ENCODE measurements around the gene CA12. TPM values are rescaled to one million over a fixed set of nuclear protein-coding genes. Genes with fewer than 3 reads are reported as not detected.

The CA12 gene
- polyA plus RNA-seq, 6 donors from 2014 or later, result not detected

GRCh38 chr15:63411866-63412265 lies 30.2 kb upstream of the CA12 start:
- Mint-ChIP-seq H3K27ac (no peak overlapping the region), H3K36me3 (no peaks in the 10 kb centered on the region), H3K4me1 (no peaks in the 10 kb centered on the region), H3K4me3 (no peak overlapping the region), H3K27me3 (peaks cover 0 to 8% (median 4%) of the 10 kb centered on the region in 3 donors), H3K9me3 (peaks cover 0 to 2% (median 0%) of the 10 kb centered on the region in 7 donors)
- no peak for ATAC-seq (ENCODE audit: low read depth in 2 of 2)
- DNase-seq, result no peak

GRCh38 chr15:63409179-63409578 lies 27.5 kb upstream of the CA12 start:
- Mint-ChIP-seq H3K27me3 (peaks cover 0 to 8% (median 6%) of the 10 kb centered on the region in 3 donors), H3K4me3 (no peak overlapping the region)

GRCh38 chr15:63408524-63408923 lies 26.9 kb upstream of the CA12 start:
- ATAC-seq (ENCODE audit: low read depth in 2 of 2) (no peak), DNase-seq (no peak)
- H3K9me3 Mint-ChIP-seq, result peaks cover 0 to 2% (median 0%) of the 10 kb centered on the region in 7 donors
- no peak overlapping the region for H3K27ac Mint-ChIP-seq
- H3K4me3 Mint-ChIP-seq, result no peak overlapping the region
- H3K4me1 Mint-ChIP-seq, result peaks cover 5 to 10% (median 9%) of the 10 kb centered on the region in 3 donors
- H3K36me3 Mint-ChIP-seq, result no peaks in the 10 kb centered on the region
- H3K27me3 Mint-ChIP-seq, result peaks cover 0 to 8% (median 6%) of the 10 kb centered on the region in 3 donors

More at GRCh38 chr15:63409179-63409578, 27.5 kb upstream of the CA12 start:
- Mint-ChIP-seq H3K36me3 (no peaks in the 10 kb centered on the region), H3K27ac (no peak overlapping the region), H3K9me3 (peaks cover 0 to 2% (median 0%) of the 10 kb centered on the region in 7 donors), H3K4me1 (peaks cover 5 to 10% (median 9%) of the 10 kb centered on the region in 3 donors)
- DNase-seq (no peak), ATAC-seq (ENCODE audit: low read depth in 2 of 2) (no peak)

GRCh38 chr15:63407612-63408011 lies 26.0 kb upstream of the CA12 start:
- peaks cover 0 to under 1% (median 0%) of the 10 kb centered on the region in 7 donors for H3K9me3 Mint-ChIP-seq
- DNase-seq, result no peak
- peaks cover 5 to 10% (median 9%) of the 10 kb centered on the region in 3 donors for H3K4me1 Mint-ChIP-seq
- H3K27me3 Mint-ChIP-seq, result peaks cover 0 to 8% (median 6%) of the 10 kb centered on the region in 3 donors
- H3K4me3 Mint-ChIP-seq, result no peak overlapping the region
- ATAC-seq (ENCODE audit: low read depth in 2 of 2), result no peak
- peak overlapping the region in 1 of 6 donors; percentile 11 for H3K27ac Mint-ChIP-seq
- H3K36me3 Mint-ChIP-seq, result no peaks in the 10 kb centered on the region

GRCh38 chr15:63405683-63406390 lies 24.2 kb upstream of the CA12 start:
- Mint-ChIP-seq H3K27me3 (peaks cover 0 to 7% (median 6%) of the 10 kb centered on the region in 3 donors), H3K9me3 (no peaks in the 10 kb centered on the region), H3K27ac (peak overlapping the region in 1 of 6 donors; percentile 44), H3K4me3 (no peak overlapping the region), H3K36me3 (no peaks in the 10 kb centered on the region), H3K4me1 (peaks cover 5 to 10% (median 9%) of the 10 kb centered on the region in 3 donors)
- DNase-seq (no peak), ATAC-seq (ENCODE audit: low read depth in 2 of 2) (peak in 1 of 2 donors; percentile 46)

GRCh38 chr15:63405159-63405558 lies 23.5 kb upstream of the CA12 start:
- H3K27me3 Mint-ChIP-seq, result peaks cover 0 to 6% (median 0%) of the 10 kb centered on the region in 3 donors
- H3K9me3 Mint-ChIP-seq, result no peaks in the 10 kb centered on the region
- peak overlapping the region in 1 of 6 donors; percentile 44 for H3K27ac Mint-ChIP-seq
- H3K4me1 Mint-ChIP-seq, result peaks cover 5 to 10% (median 9%) of the 10 kb centered on the region in 3 donors
- DNase-seq (no peak), ATAC-seq (ENCODE audit: low read depth in 2 of 2) (no peak)
- H3K4me3 Mint-ChIP-seq, result no peak overlapping the region
- no peaks in the 10 kb centered on the region for H3K36me3 Mint-ChIP-seq

GRCh38 chr15:63403254-63403945 lies 21.8 kb upstream of the CA12 start:
- peaks cover 5 to 10% (median 9%) of the 10 kb centered on the region in 3 donors for H3K4me1 Mint-ChIP-seq
- DNase-seq (no peak), ATAC-seq (ENCODE audit: low read depth in 2 of 2) (no peak)
- H3K36me3 Mint-ChIP-seq, result no peaks in the 10 kb centered on the region
- peak overlapping the region in 1 of 6 donors; percentile 36 for H3K27ac Mint-ChIP-seq
- no peaks in the 10 kb centered on the region for H3K9me3 Mint-ChIP-seq
- peaks cover 3 to 10% (median 5%) of the 10 kb centered on the region in 3 donors for H3K27me3 Mint-ChIP-seq
- H3K4me3 Mint-ChIP-seq, result no peak overlapping the region

GRCh38 chr15:63402498-63403253 lies 21.0 kb upstream of the CA12 start:
- no peak overlapping the region for H3K27ac Mint-ChIP-seq
- DNase-seq, result peak; percentile 14
- H3K27me3 Mint-ChIP-seq, result peaks cover 5 to 11% (median 7%) of the 10 kb centered on the region in 3 donors
- H3K9me3 Mint-ChIP-seq, result no peaks in the 10 kb centered on the region
- no peaks in the 10 kb centered on the region for H3K36me3 Mint-ChIP-seq
- peaks cover 5 to 10% (median 9%) of the 10 kb centered on the region in 3 donors for H3K4me1 Mint-ChIP-seq
- no peak overlapping the region for H3K4me3 Mint-ChIP-seq
- peak in 1 of 2 donors; percentile 35 for ATAC-seq (ENCODE audit: low read depth in 2 of 2)

GRCh38 chr15:63401714-63402497 lies 20.3 kb upstream of the CA12 start:
- H3K4me1 Mint-ChIP-seq, result peaks cover 5 to 10% (median 9%) of the 10 kb centered on the region in 3 donors

GRCh38 chr15:63401078-63401477 lies 19.4 kb upstream of the CA12 start:
- Mint-ChIP-seq H3K4me1 (peaks cover 2 to 8% (median 5%) of the 10 kb centered on the region in 3 donors), H3K27me3 (peaks cover 7 to 13% (median 11%) of the 10 kb centered on the region in 3 donors), H3K9me3 (no peaks in the 10 kb centered on the region), H3K27ac (no peak overlapping the region), H3K36me3 (no peaks in the 10 kb centered on the region), H3K4me3 (no peak overlapping the region)
- no peak for DNase-seq
- ATAC-seq (ENCODE audit: low read depth in 2 of 2), result no peak

More at GRCh38 chr15:63401714-63402497, 20.3 kb upstream of the CA12 start:
- DNase-seq (no peak), ATAC-seq (ENCODE audit: low read depth in 2 of 2) (no peak)
- peaks cover 7 to 11% (median 10%) of the 10 kb centered on the region in 3 donors for H3K27me3 Mint-ChIP-seq
- H3K27ac Mint-ChIP-seq, result no peak overlapping the region
- H3K36me3 Mint-ChIP-seq, result no peaks in the 10 kb centered on the region
- no peak overlapping the region for H3K4me3 Mint-ChIP-seq
- H3K9me3 Mint-ChIP-seq, result no peaks in the 10 kb centered on the region

GRCh38 chr15:63398456-63398855 lies 16.8 kb upstream of the CA12 start:
- DNase-seq (no peak), ATAC-seq (ENCODE audit: low read depth in 2 of 2) (no peak)
- no peaks in the 10 kb centered on the region for H3K9me3 Mint-ChIP-seq
- H3K4me1 Mint-ChIP-seq, result no peaks in the 10 kb centered on the region
- no peak overlapping the region for H3K27ac Mint-ChIP-seq
- no peak overlapping the region for H3K4me3 Mint-ChIP-seq
- H3K27me3 Mint-ChIP-seq, result peaks cover 19 to 28% (median 22%) of the 10 kb centered on the region in 3 donors
- no peaks in the 10 kb centered on the region for H3K36me3 Mint-ChIP-seq

GRCh38 chr15:63396152-63396928 lies 14.7 kb upstream of the CA12 start:
- DNase-seq, result no peak
- Mint-ChIP-seq H3K27ac (no peak overlapping the region), H3K27me3 (peaks cover 26 to 45% (median 35%) of the 10 kb centered on the region in 3 donors), H3K36me3 (no peaks in the 10 kb centered on the region), H3K9me3 (no peaks in the 10 kb centered on the region), H3K4me3 (no peak overlapping the region), H3K4me1 (peaks cover 0 to 4% (median 0%) of the 10 kb centered on the region in 3 donors)
- no peak for ATAC-seq (ENCODE audit: low read depth in 2 of 2)
